Endothelial cell of umbilical vein (primary cell): Measurements from ENCODE around the gene TUBA4A. TPM values are rescaled to one million over a fixed set of nuclear protein-coding genes. Genes with fewer than 3 reads are reported as not detected.

Experiments used
- BruUV-seq: library from RNA; stranded (reverse); fragments of 400-500 nt; replicated peaks from 2 replicates; lab custom pipeline; 2021; lab: Mats Ljungman, UMichigan
- CTCF ChIA-PET: fragments of 300-600, 350-600 bp; sonication (Branson Sonifier 250); formaldehyde crosslinking; loops from one replicate; lab custom pipeline; 2021; ENCODE audit warnings: antibody characterized with exemption, inconsistent platforms; lab: Charles Lee
- POLR2A ChIA-PET: fragments of 300-600, 350-600 bp; sonication (Branson Sonifier 250); formaldehyde crosslinking; loops from one replicate; lab custom pipeline; 2021; ENCODE audit warnings: antibody characterized with exemption, inconsistent platforms; lab: Charles Lee
- DNase-seq: peaks from one replicate; pipeline ENCODE4 v3.0.0-alpha.2; 2011; ENCODE audit warnings: low read depth, low spot score
- FAIRE-seq: peaks from 2 replicates; lab custom pipeline; 2011; peaks lifted over from hg19 to GRCh38; lab: Jason Lieb, UNC
- H2AFZ ChIP-seq: 2 replicates; pipeline ENCODE4 v1.6.0; 2012; ENCODE audit warnings: low read depth, low read length, control low read depth, inconsistent platforms
- H3K27ac ChIP-seq: 2 replicates; pipeline ENCODE4 v1.5.1; 2011; ENCODE audit warnings: low read depth, mild to moderate bottlenecking, control low read depth, low read length, moderate library complexity; ENCODE audit not compliant: insufficient read depth
- H3K27me3 ChIP-seq, 2 experiments: 2 replicates each; pipeline versions ENCODE4 v1.6.0 to v1.6.1; 2011; ENCODE audit warnings: low read length in 2 of 2, mixed read lengths in 1 of 2; ENCODE audit not compliant: control insufficient read depth in 2 of 2, insufficient read depth in 2 of 2
- H3K36me3 ChIP-seq, 2 experiments: 2 replicates in 1 of 2; 3 replicates in 1 of 2; pipeline ENCODE4 v1.5.1; 2011; ENCODE audit warnings: low read length in 2 of 2, mild to moderate bottlenecking in 1 of 2, moderate library complexity in 1 of 2; ENCODE audit not compliant: control insufficient read depth in 2 of 2, insufficient read depth in 2 of 2; ENCODE audit errors: extremely low read depth in 1 of 2
- H3K4me1 ChIP-seq: 3 replicates; pipeline ENCODE4 v1.5.1; 2011; ENCODE audit warnings: mild to moderate bottlenecking, low read length; ENCODE audit not compliant: control insufficient read depth, insufficient read depth; ENCODE audit errors: extremely low read depth
- H3K4me2 ChIP-seq: 2 replicates; pipeline ENCODE4 v1.6.1; 2011; ENCODE audit warnings: low read length, control low read depth, mixed read lengths; ENCODE audit not compliant: insufficient read depth
- H3K4me3 ChIP-seq, 3 experiments: fragments of 200-600 bp in 1 of 3; sonication (generic), shearing (Covaris generic) in 1 of 3; replicated peaks in 1 of 3; 2 replicates each; pipeline ENCODE4 v1.5.1; 2011 to 2016; ENCODE audit warnings: control low read depth in 3 of 3, low read length in 3 of 3, mild to moderate bottlenecking in 2 of 3, inconsistent platforms in 1 of 3, low read depth in 1 of 3, moderate library complexity in 1 of 3; ENCODE audit not compliant: insufficient read depth in 1 of 3
- H3K79me2 ChIP-seq: 2 replicates; pipeline ENCODE4 v1.6.0; 2012; ENCODE audit warnings: low read length, inconsistent platforms; ENCODE audit not compliant: control insufficient read depth, insufficient read depth
- H3K9ac ChIP-seq: replicated peaks from 2 replicates; pipeline ENCODE3; 2011; ENCODE audit warnings: low read length, control low read depth; ENCODE audit not compliant: insufficient read depth; ENCODE audit errors: extremely low read depth
- H3K9me1 ChIP-seq: replicated peaks from 3 replicates; pipeline ENCODE4 v1.6.0; 2011; ENCODE audit warnings: mild to moderate bottlenecking, low read length; ENCODE audit not compliant: control insufficient read depth, insufficient read depth; ENCODE audit errors: extremely low read depth
- H3K9me3 ChIP-seq: replicated peaks from 2 replicates; pipeline ENCODE4 v1.5.1; 2012; ENCODE audit warnings: low read length, inconsistent platforms; ENCODE audit not compliant: control insufficient read depth, insufficient read depth
- H4K20me1 ChIP-seq: replicated peaks from 2 replicates; pipeline ENCODE3; 2011; ENCODE audit warnings: mild to moderate bottlenecking, low read length; ENCODE audit not compliant: control insufficient read depth, insufficient read depth; ENCODE audit errors: extremely low read depth
- CTCF ChIP-seq, 2 donors: IDR thresholded peaks; 1 replicate in 1 of 2; 2 replicates in 1 of 2; pipeline ENCODE4 v1.5.1; 2011; ENCODE audit warnings: low read length in 2 of 2, mild to moderate bottlenecking in 2 of 2, moderate library complexity in 2 of 2, control low read depth in 1 of 2, inconsistent platforms in 1 of 2, low read depth in 1 of 2; ENCODE audit not compliant: insufficient read depth in 1 of 2; ENCODE audit errors: extremely low read depth in 1 of 2
- EZH2 ChIP-seq: IDR thresholded peaks from 2 replicates; pipeline ENCODE4 v1.6.1; 2012; ENCODE audit warnings: borderline replicate concordance, low read depth, mild to moderate bottlenecking, moderate library complexity, low read length, inconsistent platforms; ENCODE audit not compliant: severe bottlenecking
- FOS ChIP-seq: IDR thresholded peaks from 2 replicates; pipeline ENCODE4 v1.6.1; 2011; ENCODE audit warnings: mild to moderate bottlenecking, low read length, moderate library complexity, borderline replicate concordance; ENCODE audit not compliant: insufficient read depth
- GATA2 ChIP-seq: IDR thresholded peaks from 2 replicates; pipeline ENCODE4 v1.7.0; 2011; ENCODE audit warnings: low read depth, mild to moderate bottlenecking, moderate library complexity, mixed read lengths, low read length; ENCODE audit not compliant: insufficient read length, insufficient read depth
- JUN ChIP-seq: IDR thresholded peaks from 2 replicates; pipeline ENCODE4 v1.6.1; 2011; ENCODE audit warnings: borderline replicate concordance, low read depth; ENCODE audit not compliant: insufficient read length, insufficient read depth
- MAX ChIP-seq: IDR thresholded peaks from 2 replicates; pipeline ENCODE4 v1.6.1; 2011; ENCODE audit not compliant: insufficient read depth, insufficient read length
- MYC ChIP-seq: IDR thresholded peaks from one replicate; pipeline ENCODE4 v1.6.1; 2011; ENCODE audit warnings: mild to moderate bottlenecking, low read depth, low read length
- POLR2A ChIP-seq: IDR thresholded peaks from 2 replicates; pipeline ENCODE4 v1.6.1; 2012; ENCODE audit warnings: low read depth, mild to moderate bottlenecking, control low read depth, low read length
- POLR2AphosphoS5 ChIP-seq: IDR thresholded peaks from 2 replicates; pipeline ENCODE4 v1.6.1; 2012; ENCODE audit warnings: low read depth, mild to moderate bottlenecking, control low read depth, low read length, moderate library complexity; ENCODE audit not compliant: insufficient read depth
- dilution Hi-C: fragments of 300-500 bp; cut with MboI; formaldehyde crosslinking; loops from one replicate; pipeline ENCODE4 v1.15.0; 2019; ENCODE audit warnings: low sequenced_read_pairs; ENCODE audit not compliant: extremely low pct_ligation_motif_present
- intact Hi-C: fragments of 100-400 bp; cut with micrococcal nuclease; formaldehyde crosslinking; loops from one replicate; pipeline ENCODE4 v1.10.0; 2022
- polyA plus RNA-seq, 4 experiments: library from polyadenylated mRNA; depleted of rRNA in 3 of 4; stranded (reverse) in 3 of 4; unstranded in 1 of 4; fragments of >200 nt; gene quantifications; 2 replicates each; pipeline versions ENCODE4 v1.2.1 to v1.2.3, GENCODE V29; 2011 to 2012; ENCODE audit warnings: missing spikeins in 1 of 4
- total RNA-seq: library from RNA; stranded (reverse); gene quantifications from 2 replicates; pipeline ENCODE4 v1.2.3, GENCODE V29; 2021

TUBA4A gene
- total and polyA plus RNA-seq, 2 donors (not counting 3 experiments of a cell fraction or from before 2014, with no cell fraction given) = 16.5 to 24.8 TPM

GRCh38 chr2:219247678-219248642, 5.8 kb downstream of the TUBA4A start:
- FAIRE-seq = no peak
- intact Hi-C loops = no loop called here
- H3K27ac ChIP-seq = no peak overlapping the region
- no peak overlapping the region for H3K4me3 ChIP-seq
- H3K9me3 ChIP-seq = no peaks in the 10 kb centered on the region
- H3K4me1 ChIP-seq = peaks cover 38% of the 10 kb centered on the region
- POLR2A ChIA-PET = interaction anchor here (1.0 kb wide), 2 partner anchors 30 to 71 kb away, joined by 3 to 7 read pairs; partner anchors contain the start of gene CNPPD1
- no peak overlapping the region for H3K4me2 ChIP-seq
- H3K36me3 ChIP-seq = peaks cover 2% of the 10 kb centered on the region in 2 experiments
- H2AFZ ChIP-seq = no peak overlapping the region
- TF ChIP-seq POLR2A (no peak), EZH2 (no peak), POLR2AphosphoS5 (no peak), CTCF (IDR thresholded peaks at IDR 0.05; ENCODE audit: extremely low read depth in 1 of 2, insufficient read depth in 1 of 2, low read depth in 1 of 2, low read length in 2 of 2) (no peak), MYC (no peak), MAX (no peak), JUN (no peak), FOS (no peak), GATA2 (no peak)
- no peaks in the 10 kb centered on the region for H3K27me3 ChIP-seq
- H3K79me2 ChIP-seq = peaks cover 15% of the 10 kb centered on the region
- H3K9me1 ChIP-seq = no peaks in the 10 kb centered on the region
- no TSS peak for BruUV-seq
- no peak overlapping the region for H3K9ac ChIP-seq
- dilution Hi-C loops = no loop called here
- no peaks in the 10 kb centered on the region for H4K20me1 ChIP-seq
- CTCF ChIA-PET = interaction anchor here (2.2 to 3.3 kb wide), 3 partner anchors 30 to 77 kb away, joined by 8 to 25 read pairs (median 17); partner anchors contain the start of gene DNAJB2
- DNase-seq = no peak
